SK-N-MC (cell line): ENCODE data around the gene MYO10.

Experiments used
- EZH2 ChIP-seq: fragments of 200-600 bp; sonication (generic); IDR thresholded peaks from one replicate; pipeline ENCODE4 v1.6.1; 2017; ENCODE audit warnings: antibody characterized with exemption
- FOXP2 ChIP-seq: optimal IDR thresholded peaks from 2 replicates; pipeline ENCODE3; 2011; ENCODE audit warnings: mild to moderate bottlenecking, moderate library complexity; ENCODE audit not compliant: insufficient read depth; ENCODE audit errors: extremely low read length, control extremely low read depth
- POLR2AphosphoS5 ChIP-seq: IDR thresholded peaks from 2 replicates; pipeline ENCODE4 v1.6.1; 2012; ENCODE audit warnings: mild to moderate bottlenecking, low read depth, low read length, borderline replicate concordance

DNA sequence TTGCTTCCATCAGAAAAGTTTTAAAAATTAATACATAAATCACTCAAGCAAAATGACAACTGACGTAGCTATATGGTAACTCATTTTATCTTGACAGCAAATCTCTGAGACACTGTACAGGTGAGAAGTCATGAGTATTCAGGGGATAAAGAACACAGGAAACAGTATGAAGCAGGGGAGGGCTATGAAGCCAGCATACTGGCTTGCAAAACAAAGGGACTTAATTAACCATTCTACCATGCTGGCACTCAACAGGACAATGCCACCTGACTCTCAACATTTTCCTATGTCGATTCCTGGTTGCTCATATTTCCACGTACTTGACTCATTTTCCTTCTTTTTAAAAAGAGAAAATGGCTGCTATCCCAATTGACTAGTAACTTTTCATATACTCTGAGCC, 167.9 kb downstream of the MYO10 start:
- no peak for TF ChIP-seq POLR2AphosphoS5
- no peak for TF ChIP-seq EZH2
- no peak for TF ChIP-seq FOXP2
